Rectal smooth muscle tissue (tissue), 1 donor: ENCODE measurements around the gene FNIP2.

Experiments used
- H3K27ac ChIP-seq: one replicate; pipeline ENCODE4 v1.7.0; 2013; ENCODE audit warnings: low read depth, low read length, inconsistent platforms
- H3K27me3 ChIP-seq: one replicate; pipeline ENCODE4 v1.7.0; 2013; ENCODE audit warnings: low read length; ENCODE audit not compliant: control insufficient read depth, insufficient read depth
- H3K36me3 ChIP-seq: one replicate; pipeline ENCODE4 v1.7.0; 2013; ENCODE audit warnings: low read length; ENCODE audit not compliant: control insufficient read depth, insufficient read depth
- H3K4me1 ChIP-seq: one replicate; pipeline ENCODE4 v1.7.0; 2013; ENCODE audit warnings: low read length; ENCODE audit not compliant: control insufficient read depth, insufficient read depth
- H3K4me3 ChIP-seq: one replicate; pipeline ENCODE4 v1.7.0; 2013; ENCODE audit warnings: low read length
- H3K9ac ChIP-seq: one replicate; pipeline ENCODE4 v1.7.0; 2013; ENCODE audit warnings: low read length

Gene FNIP2

DNA sequence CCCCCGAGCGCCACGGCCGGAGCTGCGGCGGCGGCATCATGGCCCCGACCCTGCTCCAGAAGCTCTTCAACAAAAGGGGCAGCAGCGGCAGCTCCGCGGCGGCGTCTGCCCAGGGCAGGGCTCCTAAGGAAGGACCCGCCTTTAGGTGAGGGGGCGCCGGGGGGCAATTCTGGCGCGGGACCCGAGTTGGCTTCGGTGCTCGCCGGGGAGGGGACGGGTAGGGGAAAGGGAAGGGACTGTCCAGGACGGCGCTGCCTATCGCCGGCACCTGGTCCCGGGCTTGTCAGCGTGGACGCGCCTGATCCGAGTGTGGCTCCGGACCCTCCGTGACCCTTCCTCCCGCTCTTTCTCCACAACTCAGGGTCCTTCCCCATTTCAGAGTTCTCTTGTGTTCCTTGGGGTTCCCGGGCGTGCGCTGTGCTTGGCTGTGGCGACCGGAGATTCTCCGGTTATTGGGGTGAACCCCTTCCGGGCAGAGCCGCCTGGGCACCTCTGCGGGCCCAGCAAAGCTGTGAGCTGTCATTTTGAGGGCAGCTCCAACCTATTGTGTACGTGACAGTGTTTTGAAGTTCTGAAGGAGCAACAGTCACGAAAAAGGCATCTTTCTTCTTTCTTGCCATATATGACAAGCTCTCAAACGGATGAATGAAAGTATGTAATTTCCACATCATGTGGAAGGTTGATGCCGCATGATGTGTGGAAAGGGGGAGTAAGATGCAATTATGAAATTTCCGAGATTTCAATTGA is 522 bp downstream of the FNIP2 start:
- no peaks in the 10 kb centered on the region for H3K36me3 ChIP-seq
- H3K4me1 ChIP-seq = peaks cover 3% of the 10 kb centered on the region
- H3K27me3 ChIP-seq = no peaks in the 10 kb centered on the region
- H3K9ac ChIP-seq = peak overlapping the region; percentile 78
- peak overlapping the region; percentile 81 for H3K27ac ChIP-seq
- peak overlapping the region; percentile 96 for H3K4me3 ChIP-seq

DNA sequence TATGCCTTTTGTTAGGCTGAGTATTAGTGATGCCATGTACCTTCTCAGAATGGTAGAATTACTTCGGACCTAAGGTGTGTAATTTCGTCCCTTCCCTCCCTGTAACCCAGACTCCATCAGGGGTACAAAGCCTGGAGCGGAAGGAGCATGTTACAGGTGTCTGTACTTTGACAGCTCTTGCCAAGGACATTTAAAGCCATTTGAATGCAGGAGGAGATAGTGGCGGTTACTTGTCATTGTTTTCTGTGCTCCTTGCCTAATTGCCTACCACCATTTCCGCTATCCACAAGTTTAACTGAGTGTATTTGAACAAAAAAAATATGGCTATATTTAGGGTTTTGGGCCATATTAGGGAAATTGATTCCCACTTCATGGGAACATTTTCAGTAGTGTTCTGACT is 1.8 kb downstream of the FNIP2 start:
- H3K36me3 ChIP-seq = no peaks in the 10 kb centered on the region
- no peaks in the 10 kb centered on the region for H3K27me3 ChIP-seq
- H3K9ac ChIP-seq = no peak overlapping the region
- H3K4me3 ChIP-seq = peak overlapping the region; percentile 44
- H3K4me1 ChIP-seq = peaks cover 9% of the 10 kb centered on the region
- no peak overlapping the region for H3K27ac ChIP-seq

DNA sequence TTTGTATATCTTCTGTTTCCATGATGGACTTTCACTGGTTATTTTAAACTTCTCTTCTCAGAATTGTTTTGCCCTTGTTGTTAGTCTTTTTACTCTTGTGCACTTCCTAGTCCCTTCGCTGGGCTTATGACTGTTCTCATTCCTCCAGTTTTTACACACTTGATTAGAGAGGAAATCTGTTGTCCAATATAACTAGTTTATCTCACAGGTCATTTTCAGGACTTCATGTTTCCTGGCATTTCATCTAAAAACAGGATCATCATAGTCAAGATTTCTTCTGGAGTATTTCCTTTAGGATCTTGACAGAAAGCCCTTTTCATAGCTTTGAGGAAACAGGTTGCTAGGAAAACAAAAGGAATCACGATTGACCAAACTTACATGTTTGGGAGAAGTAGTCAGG is 3.0 kb downstream of the FNIP2 start:
- H3K27me3 ChIP-seq = no peaks in the 10 kb centered on the region
- H3K36me3 ChIP-seq = no peaks in the 10 kb centered on the region
- H3K4me1 ChIP-seq = peaks cover 9% of the 10 kb centered on the region
- H3K27ac ChIP-seq = no peak overlapping the region
- no peak overlapping the region for H3K4me3 ChIP-seq
- H3K9ac ChIP-seq = no peak overlapping the region

DNA sequence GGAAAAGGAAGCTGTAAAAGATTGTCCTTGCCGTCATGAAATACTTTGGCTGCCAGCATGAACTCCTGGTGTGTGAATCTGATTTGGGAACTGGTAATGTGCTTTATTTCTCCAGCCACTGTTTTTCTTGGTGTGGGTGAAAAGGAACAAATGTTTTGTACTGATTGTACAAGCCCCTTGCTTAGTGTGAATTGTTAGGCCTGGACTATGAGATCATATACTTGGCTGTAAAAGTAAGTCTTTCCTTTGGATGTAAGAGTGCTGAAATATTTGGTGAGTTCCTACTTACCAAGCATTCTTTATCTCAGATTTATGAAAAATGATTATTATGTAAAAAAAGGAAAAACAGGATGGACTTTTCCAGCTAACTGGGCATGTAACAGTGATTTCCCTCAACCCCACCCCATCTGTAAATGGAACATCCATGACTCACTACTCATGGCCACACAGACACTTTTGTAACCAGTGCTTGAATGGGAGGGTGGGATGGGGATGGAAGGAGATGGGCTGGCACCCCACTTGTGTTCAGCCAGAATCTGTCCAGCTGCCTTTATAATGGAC is 6.3 kb downstream of the FNIP2 start:
- Histone ChIP-seq H3K27ac (peak overlapping the region; percentile 72), H3K36me3 (no peaks in the 10 kb centered on the region), H3K4me3 (no peak overlapping the region), H3K4me1 (peaks cover 9% of the 10 kb centered on the region), H3K27me3 (no peaks in the 10 kb centered on the region), H3K9ac (no peak overlapping the region)

DNA sequence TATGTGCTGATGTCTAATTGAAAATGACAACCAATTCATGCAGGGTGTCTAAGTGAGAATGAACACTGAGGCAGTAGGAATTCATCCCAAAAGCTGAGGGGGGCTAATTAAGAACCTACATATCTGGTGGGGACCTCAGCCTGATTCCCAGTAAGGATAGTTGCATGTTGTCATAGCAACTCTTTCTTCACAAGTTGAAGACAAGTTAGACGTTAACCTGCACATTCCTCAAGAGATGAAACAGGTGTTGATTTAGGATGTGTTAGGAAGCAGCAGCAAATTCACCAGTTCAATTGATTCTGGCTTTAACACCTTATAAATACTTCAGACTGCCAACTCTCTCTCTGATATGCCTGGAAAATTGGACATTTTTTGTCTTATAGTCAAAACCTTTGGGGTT is 7.3 kb downstream of the FNIP2 start:
- Histone ChIP-seq H3K4me1 (peaks cover 9% of the 10 kb centered on the region), H3K9ac (no peak overlapping the region), H3K27ac (no peak overlapping the region), H3K36me3 (no peaks in the 10 kb centered on the region), H3K27me3 (no peaks in the 10 kb centered on the region), H3K4me3 (no peak overlapping the region)

DNA sequence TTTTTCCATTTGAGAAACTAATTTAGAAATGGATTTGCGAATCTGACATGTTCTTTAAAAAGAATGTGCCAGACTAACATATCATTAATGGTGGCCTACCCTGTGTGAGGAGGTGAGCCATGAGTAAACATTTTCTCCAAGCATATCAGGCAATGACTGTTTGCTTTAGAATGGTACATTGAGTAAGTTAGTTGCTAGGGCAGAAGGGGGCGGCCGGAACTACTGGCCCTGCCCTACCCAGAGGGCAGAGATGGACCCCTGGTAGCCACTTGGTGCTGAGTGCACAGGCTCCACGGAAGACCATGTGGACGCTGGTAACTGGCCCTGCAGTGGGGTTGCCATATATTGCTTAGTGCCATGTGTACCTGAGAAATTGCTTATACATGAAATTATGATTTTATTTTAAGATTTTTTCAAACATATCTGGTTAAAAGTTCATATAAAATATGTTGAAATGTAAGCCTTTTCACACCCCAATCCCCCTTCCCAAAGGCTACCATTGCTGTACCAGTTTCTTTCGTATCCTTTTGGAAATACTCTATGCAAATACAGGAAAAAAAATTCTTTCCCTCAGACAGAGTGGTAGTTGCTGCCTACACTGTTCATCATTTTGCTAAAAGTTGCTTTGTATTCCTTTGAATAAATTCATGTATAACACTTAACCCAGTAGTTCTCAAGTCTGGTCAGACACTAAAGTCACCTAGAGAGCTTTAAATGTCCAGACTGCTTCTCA is 8.8 kb downstream of the FNIP2 start:
- Histone ChIP-seq H3K27me3 (no peaks in the 10 kb centered on the region), H3K4me1 (peaks cover 14% of the 10 kb centered on the region), H3K9ac (no peak overlapping the region), H3K36me3 (no peaks in the 10 kb centered on the region), H3K27ac (no peak overlapping the region), H3K4me3 (no peak overlapping the region)

DNA sequence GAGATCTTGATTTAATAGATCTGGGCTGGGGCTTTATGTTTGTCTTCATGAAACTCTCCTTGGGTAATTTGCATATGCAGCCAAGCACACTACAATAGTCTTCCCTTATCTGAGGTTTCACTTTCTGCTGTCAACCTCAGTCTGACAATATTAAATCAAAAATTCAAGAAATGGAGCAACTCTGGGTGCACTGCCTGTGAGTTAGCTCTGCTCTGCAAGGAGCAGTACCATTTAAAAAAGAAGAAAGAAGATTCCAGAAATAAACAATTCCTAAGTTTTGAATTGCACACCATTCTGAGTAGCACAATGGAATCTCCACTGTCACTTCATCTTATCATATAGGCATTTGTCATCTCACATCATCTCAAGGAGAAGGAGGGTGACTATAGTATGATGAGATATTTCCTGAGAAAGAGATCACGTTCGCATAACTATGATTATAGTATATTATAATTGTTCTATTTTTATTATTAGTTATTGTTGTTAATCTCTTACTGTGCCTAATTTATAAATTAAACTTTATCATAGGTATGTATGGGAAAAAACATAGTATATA is 9.4 kb downstream of the FNIP2 start:
- Histone ChIP-seq H3K4me1 (peaks cover 19% of the 10 kb centered on the region), H3K27ac (no peak overlapping the region), H3K9ac (no peak overlapping the region), H3K27me3 (no peaks in the 10 kb centered on the region), H3K4me3 (peak overlapping the region; percentile 27), H3K36me3 (no peaks in the 10 kb centered on the region)

DNA sequence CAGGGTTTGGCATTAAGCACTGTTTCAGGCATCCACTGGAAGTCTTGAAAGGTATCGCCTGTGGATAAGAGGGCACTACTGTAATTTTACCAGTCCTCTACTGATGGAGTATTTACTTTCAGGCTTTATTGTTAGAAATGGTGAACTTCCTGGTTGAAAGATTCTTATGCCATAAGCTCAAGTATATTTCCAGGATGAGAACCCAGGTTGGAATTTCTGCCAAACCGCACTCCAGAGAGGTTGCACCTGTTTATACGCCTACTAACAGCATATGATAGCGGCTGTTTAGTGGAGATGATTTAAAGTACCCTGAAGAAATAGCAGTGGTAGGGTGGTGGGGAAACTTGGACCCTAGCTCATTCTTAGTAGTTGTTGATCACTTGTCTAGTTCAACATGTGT is 9.9 kb downstream of the FNIP2 start:
- Histone ChIP-seq H3K4me1 (peaks cover 24% of the 10 kb centered on the region), H3K4me3 (no peak overlapping the region), H3K27me3 (no peaks in the 10 kb centered on the region), H3K36me3 (no peaks in the 10 kb centered on the region), H3K27ac (no peak overlapping the region), H3K9ac (no peak overlapping the region)

DNA sequence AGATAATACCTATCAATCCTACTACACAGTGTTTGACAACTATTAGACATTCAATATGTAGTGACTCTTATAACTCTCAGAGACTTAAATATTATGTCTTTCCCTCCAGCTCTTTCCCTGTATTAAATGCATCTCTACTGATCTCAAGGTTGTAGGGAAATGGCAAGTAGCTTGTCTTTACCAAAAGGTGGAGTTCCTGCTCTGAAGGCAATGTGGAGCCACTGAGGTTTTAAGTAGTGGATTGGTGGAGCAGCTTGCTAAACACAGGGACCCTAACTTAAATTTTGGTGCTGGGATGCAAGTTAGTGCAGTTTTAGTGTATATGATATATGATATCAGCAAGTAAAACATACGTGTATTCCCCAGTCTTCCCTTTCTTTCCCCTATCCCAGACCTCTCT is 13.1 kb downstream of the FNIP2 start:
- peaks cover 25% of the 10 kb centered on the region for H3K4me1 ChIP-seq
- H3K9ac ChIP-seq = no peak overlapping the region
- H3K27ac ChIP-seq = no peak overlapping the region
- H3K27me3 ChIP-seq = no peaks in the 10 kb centered on the region
- no peak overlapping the region for H3K4me3 ChIP-seq
- H3K36me3 ChIP-seq = no peaks in the 10 kb centered on the region

DNA sequence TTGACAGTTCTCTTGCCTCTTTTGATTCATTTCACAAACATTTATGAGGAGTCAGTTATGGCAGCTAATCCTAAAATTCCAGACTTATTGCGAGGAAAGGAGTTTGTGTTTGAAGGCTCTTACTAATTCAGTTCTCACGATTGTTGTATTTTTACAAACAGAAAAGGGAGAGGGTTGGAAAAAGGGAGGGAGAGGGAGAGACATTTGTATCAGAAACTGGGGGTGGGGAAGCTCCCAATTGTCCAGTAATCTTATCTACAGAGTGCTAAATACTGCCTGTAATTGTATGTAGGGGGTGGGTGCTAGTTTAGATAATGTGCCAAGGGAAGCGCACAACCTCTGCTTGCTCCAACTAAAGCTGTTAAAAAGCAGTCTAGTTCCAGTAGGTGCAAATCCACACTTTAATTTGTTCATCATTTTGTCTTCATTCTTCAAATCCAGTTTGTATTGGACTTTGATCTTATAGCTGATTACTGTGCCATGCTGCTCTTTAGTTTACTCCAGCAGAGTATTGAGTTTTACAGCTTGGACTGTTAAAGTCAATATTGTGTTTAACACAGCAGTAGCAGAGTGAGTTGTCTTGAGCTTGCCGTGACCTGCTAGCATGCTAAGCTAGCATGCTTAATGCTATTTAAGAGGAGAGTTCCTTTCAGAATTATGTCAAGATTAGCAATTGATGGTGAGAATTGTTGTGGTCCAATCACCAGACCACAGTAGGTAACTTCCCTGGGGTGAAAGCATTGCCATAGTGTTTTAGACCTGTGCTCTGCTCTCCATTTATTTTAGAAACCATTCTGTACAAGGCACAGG is 13.9 kb downstream of the FNIP2 start:
- no peak overlapping the region for H3K9ac ChIP-seq

DNA sequence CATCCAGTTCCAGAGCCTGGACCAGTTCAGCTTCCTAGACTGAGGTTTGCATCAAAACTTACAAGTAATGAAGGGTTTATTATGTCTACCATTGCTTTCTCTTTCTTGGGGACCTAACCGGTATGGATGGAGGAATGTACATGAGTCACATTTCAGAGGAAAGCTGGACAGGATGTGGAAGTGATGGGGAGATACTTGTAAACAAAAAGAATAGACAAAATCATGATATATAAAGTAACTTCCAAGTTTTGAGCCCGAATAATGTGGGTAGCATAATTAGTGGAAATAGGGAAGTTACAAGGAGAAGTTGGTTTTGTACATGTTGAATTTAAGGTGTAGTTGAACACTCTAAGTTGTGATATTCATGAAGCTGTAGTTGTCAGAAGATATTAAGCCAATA is 15.0 kb downstream of the FNIP2 start:
- Histone ChIP-seq H3K36me3 (no peaks in the 10 kb centered on the region), H3K4me3 (no peak overlapping the region), H3K4me1 (peaks cover 29% of the 10 kb centered on the region), H3K9ac (no peak overlapping the region), H3K27ac (peak overlapping the region; percentile 22), H3K27me3 (no peaks in the 10 kb centered on the region)

More for the DNA sequence above, 13.9 kb downstream of the FNIP2 start:
- Histone ChIP-seq H3K27me3 (no peaks in the 10 kb centered on the region), H3K36me3 (no peaks in the 10 kb centered on the region), H3K27ac (peak overlapping the region; percentile 33), H3K4me3 (no peak overlapping the region), H3K4me1 (peaks cover 28% of the 10 kb centered on the region)

DNA sequence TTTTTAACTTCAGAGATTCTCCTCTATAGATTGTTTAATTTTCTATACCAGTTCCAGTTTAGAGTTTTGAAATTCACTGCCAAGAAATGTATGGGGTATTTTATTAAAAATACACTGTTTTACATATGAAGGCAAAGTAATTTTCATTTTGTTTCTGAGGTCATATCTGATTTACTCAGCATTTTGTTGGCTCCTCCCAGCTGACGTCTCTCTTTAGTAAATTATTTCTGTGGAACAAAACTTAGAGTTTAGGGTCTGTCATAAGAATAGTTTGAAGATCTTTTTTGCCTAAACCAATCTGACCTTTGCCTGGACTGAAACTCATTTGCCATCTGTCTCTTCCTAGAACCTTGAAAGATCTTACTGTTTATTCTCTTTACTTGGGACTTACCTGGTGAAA is 16.9 kb downstream of the FNIP2 start:
- Histone ChIP-seq H3K4me1 (peaks cover 27% of the 10 kb centered on the region), H3K36me3 (no peaks in the 10 kb centered on the region), H3K27ac (peak overlapping the region; percentile 33), H3K27me3 (no peaks in the 10 kb centered on the region), H3K9ac (no peak overlapping the region), H3K4me3 (no peak overlapping the region)
